Lower lobe of right lung (tissue), 2 donors: ENCODE data around the gene FIP1L1. TPM values are rescaled to one million over a fixed set of nuclear protein-coding genes. Genes with fewer than 3 reads are reported as not detected.

ENCODE experiments used
- ATAC-seq, 2 donors: fragments of 200-7000 bp; cut with Tn5 transposase; one replicate each; pipeline ENCODE4 v1.9.1; 2020 to 2022; ENCODE audit warnings: mild to moderate bottlenecking in 2 of 2, moderate library complexity in 2 of 2
- DNase-seq: peaks from one replicate; pipeline ENCODE4 v3.0.0-alpha.2; 2020
- H3K27ac ChIP-seq: fragments of 200-600 bp; one replicate; pipeline ENCODE4 v1.8.0; 2022
- H3K27me3 ChIP-seq: fragments of 200-600 bp; one replicate; pipeline ENCODE4 v1.8.0; 2022; ENCODE audit warnings: low read depth
- H3K36me3 ChIP-seq: fragments of 200-600 bp; one replicate; pipeline ENCODE4 v1.8.0; 2022; ENCODE audit warnings: mild to moderate bottlenecking
- H3K4me1 ChIP-seq: fragments of 200-600 bp; one replicate; pipeline ENCODE4 v1.8.0; 2022
- H3K4me3 ChIP-seq: fragments of 200-600 bp; one replicate; pipeline ENCODE4 v1.8.0; 2022; ENCODE audit warnings: mild to moderate bottlenecking
- H3K9me3 ChIP-seq: fragments of 200-600 bp; one replicate; pipeline ENCODE4 v1.8.0; 2022
- intact Hi-C: fragments of 100-400 bp; cut with DNase I; formaldehyde crosslinking; loops from one replicate; pipeline ENCODE4 v1.11.0; 2022
- total RNA-seq: library from RNA; stranded (reverse); fragmentation: NEBNext Ultra II Directional; extraction: Animal tissue kit (Norgen Biotek cat#: 25700); gene quantifications from one replicate; pipeline ENCODE4 v1.2.1, GENCODE V29; 2021
- TF ChIP-seq, protein P1 (sequence below): fragments of 200-600 bp; IDR thresholded peaks from one replicate; pipeline ENCODE4 v1.8.0; 2022; ENCODE audit warnings: antibody characterized with exemption, mild to moderate bottlenecking
- donor health status: DM: no; HTN: yes; CAD: no; lungs with severe emphysema.

FIP1L1 gene
- total RNA-seq, 1 donor from 2014 or later = 48.8 TPM

DNA sequence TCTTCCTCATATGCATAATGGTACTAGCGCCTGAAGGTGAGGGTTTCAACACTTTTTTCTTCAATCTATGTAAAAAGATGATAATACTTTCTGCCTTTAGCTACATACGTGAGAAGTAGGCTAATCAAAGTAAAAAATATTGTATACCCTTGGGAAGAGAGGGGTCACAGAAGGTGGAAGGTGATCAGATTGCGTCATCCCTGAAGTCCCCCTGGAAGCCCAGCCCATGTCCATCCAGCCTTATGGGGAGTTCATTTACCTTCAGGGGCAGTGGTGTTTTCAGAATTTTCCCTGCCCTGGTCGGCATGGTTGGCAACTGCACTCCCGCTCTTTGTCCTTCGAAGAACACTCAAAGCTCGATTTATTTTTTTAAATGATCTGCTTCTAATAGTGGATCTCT lies 129.6 kb downstream of the FIP1L1 start:
- intact Hi-C loops = no loop called here
- H3K27me3 ChIP-seq = no peaks in the 10 kb centered on the region
- no peaks in the 10 kb centered on the region for H3K9me3 ChIP-seq
- no peak overlapping the region for H3K4me3 ChIP-seq
- no peak overlapping the region for H3K27ac ChIP-seq
- no peak for DNase-seq
- no peak for ATAC-seq
- no peaks in the 10 kb centered on the region for H3K36me3 ChIP-seq
- TF ChIP-seq, protein P1, sequence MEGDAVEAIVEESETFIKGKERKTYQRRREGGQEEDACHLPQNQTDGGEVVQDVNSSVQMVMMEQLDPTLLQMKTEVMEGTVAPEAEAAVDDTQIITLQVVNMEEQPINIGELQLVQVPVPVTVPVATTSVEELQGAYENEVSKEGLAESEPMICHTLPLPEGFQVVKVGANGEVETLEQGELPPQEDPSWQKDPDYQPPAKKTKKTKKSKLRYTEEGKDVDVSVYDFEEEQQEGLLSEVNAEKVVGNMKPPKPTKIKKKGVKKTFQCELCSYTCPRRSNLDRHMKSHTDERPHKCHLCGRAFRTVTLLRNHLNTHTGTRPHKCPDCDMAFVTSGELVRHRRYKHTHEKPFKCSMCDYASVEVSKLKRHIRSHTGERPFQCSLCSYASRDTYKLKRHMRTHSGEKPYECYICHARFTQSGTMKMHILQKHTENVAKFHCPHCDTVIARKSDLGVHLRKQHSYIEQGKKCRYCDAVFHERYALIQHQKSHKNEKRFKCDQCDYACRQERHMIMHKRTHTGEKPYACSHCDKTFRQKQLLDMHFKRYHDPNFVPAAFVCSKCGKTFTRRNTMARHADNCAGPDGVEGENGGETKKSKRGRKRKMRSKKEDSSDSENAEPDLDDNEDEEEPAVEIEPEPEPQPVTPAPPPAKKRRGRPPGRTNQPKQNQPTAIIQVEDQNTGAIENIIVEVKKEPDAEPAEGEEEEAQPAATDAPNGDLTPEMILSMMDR = no peak
- no peaks in the 10 kb centered on the region for H3K4me1 ChIP-seq

- DNase-seq = no peak
- no peaks in the 10 kb centered on the region for H3K9me3 ChIP-seq
- no peak for ATAC-seq
- no peak overlapping the region for H3K27ac ChIP-seq
- no peaks in the 10 kb centered on the region for H3K4me1 ChIP-seq
- intact Hi-C loops = no loop called here
- TF ChIP-seq, protein P1 = no peak
- no peaks in the 10 kb centered on the region for H3K36me3 ChIP-seq
- no peak overlapping the region for H3K4me3 ChIP-seq
- H3K27me3 ChIP-seq = no peaks in the 10 kb centered on the region
These were observed 130.3 kb downstream of the FIP1L1 start for GRCh38 chr4:53507671-53508286.

GRCh38 chr4:53508446-53508845 lies 131.0 kb downstream of the FIP1L1 start:
- no peaks in the 10 kb centered on the region for H3K27me3 ChIP-seq
- H3K4me1 ChIP-seq = no peaks in the 10 kb centered on the region
- no peak for ATAC-seq
- no peak overlapping the region for H3K4me3 ChIP-seq
- DNase-seq = no peak
- no peaks in the 10 kb centered on the region for H3K9me3 ChIP-seq
- H3K27ac ChIP-seq = no peak overlapping the region
- no peaks in the 10 kb centered on the region for H3K36me3 ChIP-seq
- intact Hi-C loops = no loop called here
- TF ChIP-seq, protein P1 = no peak

GRCh38 chr4:53510321-53510720 lies 132.9 kb downstream of the FIP1L1 start:
- intact Hi-C loops = no loop called here
- no peaks in the 10 kb centered on the region for H3K4me1 ChIP-seq
- no peak for DNase-seq
- H3K36me3 ChIP-seq = no peaks in the 10 kb centered on the region
- H3K27me3 ChIP-seq = no peaks in the 10 kb centered on the region
- H3K4me3 ChIP-seq = no peak overlapping the region
- H3K9me3 ChIP-seq = no peaks in the 10 kb centered on the region
- no peak for ATAC-seq
- TF ChIP-seq, protein P1 = no peak
- no peak overlapping the region for H3K27ac ChIP-seq

Other genes with a start within 250 kb of the FIP1L1 start
- gene SCFD2, start 11.6 kb upstream of the FIP1L1 start, total RNA-seq = 13.2 TPM
- 5.4 TPM for gene LNX1, start 213.8 kb downstream of the FIP1L1 start, total RNA-seq